ENCODE measurements around the gene RPTOR. TPM values are rescaled to one million over a fixed set of nuclear protein-coding genes. Genes with fewer than 3 reads are reported as not detected.

RPTOR gene
- total RNA-seq, 2 experiments from 2014 or later = 45.3 to 49.1 TPM

- ChIA-PET CTCF (no interaction called here), POLR2A (no interaction called here)
- H3K4me3 Mint-ChIP-seq = no peak overlapping the region
- H3K27me3 Mint-ChIP-seq = no peaks in the 10 kb centered on the region
- intact Hi-C loops (cut with micrococcal nuclease) = no loop called here
- TF ChIP-seq, protein P1, sequence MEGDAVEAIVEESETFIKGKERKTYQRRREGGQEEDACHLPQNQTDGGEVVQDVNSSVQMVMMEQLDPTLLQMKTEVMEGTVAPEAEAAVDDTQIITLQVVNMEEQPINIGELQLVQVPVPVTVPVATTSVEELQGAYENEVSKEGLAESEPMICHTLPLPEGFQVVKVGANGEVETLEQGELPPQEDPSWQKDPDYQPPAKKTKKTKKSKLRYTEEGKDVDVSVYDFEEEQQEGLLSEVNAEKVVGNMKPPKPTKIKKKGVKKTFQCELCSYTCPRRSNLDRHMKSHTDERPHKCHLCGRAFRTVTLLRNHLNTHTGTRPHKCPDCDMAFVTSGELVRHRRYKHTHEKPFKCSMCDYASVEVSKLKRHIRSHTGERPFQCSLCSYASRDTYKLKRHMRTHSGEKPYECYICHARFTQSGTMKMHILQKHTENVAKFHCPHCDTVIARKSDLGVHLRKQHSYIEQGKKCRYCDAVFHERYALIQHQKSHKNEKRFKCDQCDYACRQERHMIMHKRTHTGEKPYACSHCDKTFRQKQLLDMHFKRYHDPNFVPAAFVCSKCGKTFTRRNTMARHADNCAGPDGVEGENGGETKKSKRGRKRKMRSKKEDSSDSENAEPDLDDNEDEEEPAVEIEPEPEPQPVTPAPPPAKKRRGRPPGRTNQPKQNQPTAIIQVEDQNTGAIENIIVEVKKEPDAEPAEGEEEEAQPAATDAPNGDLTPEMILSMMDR (IDR thresholded peaks at IDR 0.05) = no peak
- H3K27ac Mint-ChIP-seq = no peak overlapping the region
- H3K36me3 Mint-ChIP-seq (ENCODE audit: low read depth) = peaks cover 26% of the 10 kb centered on the region
- DNase-seq = no peak
- H3K4me1 Mint-ChIP-seq (ENCODE audit: low read depth) = no peaks in the 10 kb centered on the region
- no peak for ATAC-seq
- H3K9me3 Mint-ChIP-seq = no peaks in the 10 kb centered on the region
These were observed 406.0 kb downstream of the RPTOR start for GRCh38 chr17:80950466-80951120.

DNA sequence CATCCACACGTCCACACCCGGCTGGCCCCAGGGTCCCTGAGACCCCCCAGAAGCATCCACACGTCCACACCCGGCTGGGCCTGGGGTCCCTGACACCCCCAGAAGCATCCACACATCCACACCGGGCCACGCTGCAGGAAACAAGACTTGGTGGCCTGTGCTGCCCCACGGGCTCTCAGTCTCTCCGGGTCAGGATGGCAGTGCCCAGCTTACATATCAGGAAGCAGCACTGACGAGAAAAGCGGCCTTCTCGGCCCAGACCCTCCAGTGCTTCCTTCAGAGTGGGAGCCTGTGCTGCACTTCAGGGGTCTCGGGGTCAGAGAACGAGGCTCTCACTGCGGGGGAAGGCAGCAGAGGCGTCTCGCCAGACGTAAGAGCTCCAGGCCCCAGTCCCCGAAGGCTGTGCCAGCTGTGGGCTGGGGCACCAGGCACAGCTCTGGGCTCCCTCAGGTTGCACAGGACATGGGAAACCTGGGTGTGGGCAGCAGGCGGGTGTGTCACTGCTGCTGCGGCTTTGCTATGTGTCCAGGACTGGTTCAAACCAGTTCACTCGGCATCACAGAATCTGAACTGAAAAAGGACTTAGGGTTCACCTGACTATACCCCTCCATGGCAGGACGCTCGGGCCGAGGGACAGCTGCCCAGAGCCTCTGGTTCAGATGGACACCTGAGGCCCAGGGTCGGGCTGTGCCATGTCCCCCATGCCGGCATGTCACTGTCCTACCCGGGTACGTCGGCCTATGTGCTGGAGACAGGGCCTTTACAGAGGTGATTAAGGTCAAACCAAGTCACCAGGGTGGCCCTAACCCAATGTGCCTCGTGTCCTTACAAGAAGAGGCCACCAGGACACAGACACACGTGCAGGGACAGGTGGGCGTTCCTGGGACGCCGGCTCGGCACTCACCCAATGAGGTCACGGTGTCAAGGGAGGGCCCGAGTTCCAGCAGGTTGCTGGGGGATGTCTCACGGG lies 406.8 kb downstream of the RPTOR start:
- no peak for DNase-seq

GRCh38 chr17:80952291-80952690 lies 407.7 kb downstream of the RPTOR start:
- ATAC-seq (no peak), DNase-seq (no peak)
- intact Hi-C loops (cut with micrococcal nuclease) = no loop called here
- Mint-ChIP-seq H3K27ac (no peak overlapping the region), H3K27me3 (no peaks in the 10 kb centered on the region), H3K36me3 (ENCODE audit: low read depth) (peaks cover 10% of the 10 kb centered on the region), H3K4me3 (no peak overlapping the region), H3K4me1 (ENCODE audit: low read depth) (no peaks in the 10 kb centered on the region), H3K9me3 (no peaks in the 10 kb centered on the region)
- TF ChIP-seq, protein P1 (IDR thresholded peaks at IDR 0.05) = no peak
- ChIA-PET CTCF (no interaction called here), POLR2A (no interaction called here)

More for the DNA sequence above, 406.8 kb downstream of the RPTOR start:
- ChIA-PET CTCF (no interaction called here), POLR2A (interaction anchor here (0.5 kb wide), 1 partner anchor 58 kb away, joined by 4 read pairs; no protein-coding TSS in a partner anchor)
- no peak for ATAC-seq
- intact Hi-C loops (cut with micrococcal nuclease) = no loop called here
- H3K27me3 Mint-ChIP-seq = no peaks in the 10 kb centered on the region
- TF ChIP-seq, protein P1 (IDR thresholded peaks at IDR 0.05) = no peak
- no peaks in the 10 kb centered on the region for H3K9me3 Mint-ChIP-seq
- no peak overlapping the region for H3K4me3 Mint-ChIP-seq
- H3K27ac Mint-ChIP-seq = no peak overlapping the region
- peaks cover 19% of the 10 kb centered on the region for H3K36me3 Mint-ChIP-seq (ENCODE audit: low read depth)
- no peaks in the 10 kb centered on the region for H3K4me1 Mint-ChIP-seq (ENCODE audit: low read depth)

DNA sequence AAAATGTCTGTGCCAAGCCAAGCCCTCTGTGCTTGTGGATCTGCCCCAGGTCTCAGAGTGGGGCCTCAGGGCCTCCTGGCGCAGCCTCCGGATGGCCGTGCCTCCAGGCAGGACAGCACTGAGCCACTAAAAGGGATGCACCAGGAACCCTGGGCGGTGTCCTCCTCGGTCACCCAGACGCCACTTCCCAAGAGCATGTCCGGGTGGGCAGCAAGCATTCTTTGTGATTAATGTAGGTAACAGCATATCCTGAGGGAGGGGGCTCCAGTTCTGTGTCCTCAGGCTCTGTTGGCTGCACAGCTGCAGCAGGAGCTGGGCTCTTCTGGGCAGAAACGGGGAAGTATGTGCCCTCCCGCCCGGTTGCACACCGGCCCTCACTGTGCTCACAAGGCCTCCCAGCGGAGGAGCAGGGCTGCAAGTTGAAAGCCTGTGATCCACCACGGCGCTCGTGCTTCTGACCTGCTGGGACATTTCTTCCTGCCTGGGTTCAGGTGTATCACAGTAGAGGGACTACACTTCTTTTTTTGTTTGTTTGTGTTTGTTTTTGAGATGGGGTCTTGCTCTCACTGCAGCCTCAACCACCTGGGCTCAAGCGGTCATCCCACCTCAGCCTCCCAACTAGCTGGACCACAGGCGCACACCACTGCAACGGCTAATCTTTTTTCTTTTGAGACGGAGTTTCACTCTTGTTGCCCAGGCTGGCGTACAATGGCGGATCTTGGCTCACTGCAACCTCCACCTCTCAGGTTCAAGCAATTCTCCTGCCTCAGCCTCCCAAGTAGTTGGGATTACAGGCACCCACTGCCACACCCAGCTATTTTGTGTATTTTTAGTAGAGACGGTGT lies 409.1 kb downstream of the RPTOR start:
- Mint-ChIP-seq H3K9me3 (no peaks in the 10 kb centered on the region), H3K4me3 (no peak overlapping the region), H3K27me3 (no peaks in the 10 kb centered on the region), H3K4me1 (ENCODE audit: low read depth) (no peaks in the 10 kb centered on the region), H3K27ac (no peak overlapping the region), H3K36me3 (ENCODE audit: low read depth) (peaks cover 4% of the 10 kb centered on the region)
- DNase-seq = no peak
- POLR2A ChIA-PET = no interaction called here
- CTCF ChIA-PET = no interaction called here
- TF ChIP-seq, protein P1 (IDR thresholded peaks at IDR 0.05) = no peak
- intact Hi-C loops (cut with micrococcal nuclease) = no loop called here
- ATAC-seq = no peak

Measured in activated CD8-positive, alpha-beta T cell treated with anti-CD3 and anti-CD28 coated beads for 36 hours (primary cell).